WI38 (cell line): ENCODE data around the gene JPH2.

Experiments
- H3K4me3 ChIP-seq: 2 replicates; pipeline ENCODE4 v1.5.1; 2011; ENCODE audit warnings: low read depth, mild to moderate bottlenecking, control low read depth, low read length
- TF ChIP-seq, protein P1 (sequence below): IDR thresholded peaks from 2 replicates; pipeline ENCODE4 v1.5.1; 2012; ENCODE audit warnings: low read depth, mild to moderate bottlenecking, control low read depth, low read length

JPH2 gene

DNA sequence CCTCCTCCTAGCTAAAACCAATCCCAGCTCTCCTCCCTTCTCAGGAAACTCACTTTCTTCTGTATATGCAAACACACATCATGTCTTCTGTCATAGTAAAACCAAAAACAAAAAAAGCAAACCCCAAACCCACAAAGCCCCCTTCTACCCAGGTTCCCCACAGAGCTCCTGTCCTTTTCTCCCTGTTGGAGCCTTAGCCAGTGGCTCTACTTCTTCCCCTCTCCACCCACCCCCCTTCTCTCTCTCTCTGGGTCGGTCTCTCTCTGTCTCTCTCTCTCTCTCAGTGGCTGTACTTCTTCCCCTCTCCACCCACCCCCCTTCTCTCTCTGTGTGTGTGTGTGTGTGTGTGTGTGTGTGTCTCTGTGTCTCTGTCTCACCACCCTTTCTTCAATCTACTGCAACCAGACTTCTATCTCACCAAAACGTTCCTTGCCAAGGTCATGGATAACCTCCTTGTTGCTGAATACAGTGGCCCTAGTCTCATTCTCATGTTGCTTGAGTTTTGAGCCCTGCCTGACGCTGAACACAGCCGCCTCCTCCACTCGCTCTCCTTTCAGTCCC lies 32.3 kb upstream of the JPH2 start:
- no peak overlapping the region for H3K4me3 ChIP-seq
- TF ChIP-seq, protein P1, sequence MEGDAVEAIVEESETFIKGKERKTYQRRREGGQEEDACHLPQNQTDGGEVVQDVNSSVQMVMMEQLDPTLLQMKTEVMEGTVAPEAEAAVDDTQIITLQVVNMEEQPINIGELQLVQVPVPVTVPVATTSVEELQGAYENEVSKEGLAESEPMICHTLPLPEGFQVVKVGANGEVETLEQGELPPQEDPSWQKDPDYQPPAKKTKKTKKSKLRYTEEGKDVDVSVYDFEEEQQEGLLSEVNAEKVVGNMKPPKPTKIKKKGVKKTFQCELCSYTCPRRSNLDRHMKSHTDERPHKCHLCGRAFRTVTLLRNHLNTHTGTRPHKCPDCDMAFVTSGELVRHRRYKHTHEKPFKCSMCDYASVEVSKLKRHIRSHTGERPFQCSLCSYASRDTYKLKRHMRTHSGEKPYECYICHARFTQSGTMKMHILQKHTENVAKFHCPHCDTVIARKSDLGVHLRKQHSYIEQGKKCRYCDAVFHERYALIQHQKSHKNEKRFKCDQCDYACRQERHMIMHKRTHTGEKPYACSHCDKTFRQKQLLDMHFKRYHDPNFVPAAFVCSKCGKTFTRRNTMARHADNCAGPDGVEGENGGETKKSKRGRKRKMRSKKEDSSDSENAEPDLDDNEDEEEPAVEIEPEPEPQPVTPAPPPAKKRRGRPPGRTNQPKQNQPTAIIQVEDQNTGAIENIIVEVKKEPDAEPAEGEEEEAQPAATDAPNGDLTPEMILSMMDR: no peak

DNA sequence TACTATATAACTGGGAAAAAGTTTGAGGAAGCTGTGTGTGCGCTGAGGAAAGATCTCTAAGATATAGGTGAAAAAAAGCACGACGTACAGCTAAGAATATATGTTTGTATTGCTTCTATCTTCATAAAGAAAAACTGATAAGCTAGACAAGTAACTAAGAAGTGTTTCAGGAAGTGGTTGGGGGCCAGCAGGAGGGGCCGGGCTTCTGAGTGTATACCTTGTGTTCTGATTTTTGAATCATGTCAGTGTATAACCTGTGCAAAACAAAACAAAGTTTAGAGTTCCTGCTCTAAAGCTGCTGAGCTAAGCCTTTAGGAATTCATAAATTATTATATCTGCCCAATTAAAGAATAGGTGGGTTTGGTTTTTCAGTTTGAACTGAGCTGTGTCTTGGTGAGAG lies 31.5 kb upstream of the JPH2 start:
- TF ChIP-seq, protein P1: no peak
- H3K4me3 ChIP-seq: no peak overlapping the region

DNA sequence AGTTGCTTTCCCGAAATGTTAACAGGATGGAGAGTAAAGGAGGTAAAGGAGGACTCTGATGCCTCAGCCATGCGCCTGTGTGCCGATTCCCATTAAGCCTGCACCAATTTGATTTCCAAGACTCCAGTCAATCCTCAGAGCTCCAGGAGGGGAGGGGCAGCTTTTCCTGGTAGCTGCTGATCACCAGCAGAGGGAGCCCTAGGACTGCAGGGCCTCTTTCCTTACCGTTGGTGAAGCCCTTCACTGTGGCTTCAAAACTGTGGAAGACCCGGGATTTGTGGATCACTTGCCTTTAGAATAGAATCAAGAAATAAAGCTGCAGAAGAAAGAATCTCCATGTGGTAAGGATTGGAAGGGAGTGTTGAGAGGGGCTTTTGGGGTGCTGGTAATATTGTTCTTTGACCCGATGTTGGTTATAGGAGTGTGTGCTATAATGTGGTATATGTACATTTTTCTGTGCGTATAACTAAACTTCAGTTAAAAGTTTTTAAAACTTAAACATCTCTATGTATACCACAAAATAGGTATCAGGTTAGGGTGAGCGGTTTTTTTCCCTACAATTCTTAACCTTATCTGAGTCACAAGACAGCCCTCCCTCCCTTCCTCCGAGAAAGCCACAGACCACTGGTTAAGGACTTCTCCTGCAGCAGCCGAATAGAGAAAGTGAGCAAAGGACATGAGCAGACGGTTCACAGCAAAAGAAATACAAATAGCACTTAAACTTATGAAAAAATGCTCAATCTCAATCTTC lies 30.5 kb upstream of the JPH2 start:
- no peak overlapping the region for H3K4me3 ChIP-seq
- TF ChIP-seq, protein P1: peak; percentile 95

DNA sequence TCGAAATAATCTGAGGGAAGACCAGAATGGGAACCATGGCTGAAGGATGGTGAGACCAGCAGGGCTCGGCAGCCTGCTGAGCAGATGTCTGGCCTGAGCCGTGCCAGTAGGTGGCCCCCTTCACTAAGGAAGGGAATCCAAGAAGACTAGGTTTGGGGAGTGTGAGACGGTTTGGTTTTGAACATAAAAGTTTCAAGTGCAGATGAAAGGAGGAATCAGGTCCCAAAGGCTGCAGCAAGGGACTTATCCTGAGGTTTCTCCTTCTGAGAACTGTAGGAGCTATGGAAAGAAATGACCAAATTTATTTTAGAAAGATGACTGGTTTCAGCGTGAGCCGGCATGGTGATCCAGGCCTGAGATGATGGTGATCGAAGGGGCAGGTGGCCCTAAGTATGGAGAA lies 28.1 kb upstream of the JPH2 start:
- TF ChIP-seq, protein P1: peak; percentile 87
- no peak overlapping the region for H3K4me3 ChIP-seq

GRCh38 chr20:44212792-44213191 lies 25.8 kb upstream of the JPH2 start:
- no peak overlapping the region for H3K4me3 ChIP-seq
- TF ChIP-seq, protein P1: no peak

GRCh38 chr20:44211177-44212039 lies 24.4 kb upstream of the JPH2 start:
- TF ChIP-seq, protein P1: no peak
- peak overlapping the region; percentile 99 for H3K4me3 ChIP-seq
